CD4-positive, alpha-beta T cell (primary cell): ENCODE data around the gene TFAP2E. TPM values are rescaled to one million over a fixed set of nuclear protein-coding genes. Genes with fewer than 3 reads are reported as not detected.

Source experiments
- ATAC-seq: fragments of 200-7000 bp; cut with Tn5 transposase; one replicate; pipeline ENCODE4 v1.10.0; 2022; ENCODE audit warnings: mild to moderate bottlenecking; ENCODE audit not compliant: poor library complexity
- CTCF ChIA-PET: fragments of 350-600 bp; sonication (Branson Sonifier 250); formaldehyde crosslinking; loops from one replicate; lab custom pipeline; 2021; ENCODE audit warnings: antibody characterized with exemption, inconsistent platforms; lab: Charles Lee
- POLR2A ChIA-PET: fragments of 350-600 bp; sonication (Branson Sonifier 250); formaldehyde crosslinking; loops from one replicate; lab custom pipeline; 2021; ENCODE audit warnings: antibody characterized with exemption, inconsistent platforms; lab: Charles Lee
- DNase-seq, 14 experiments: peaks; one replicate each; pipeline ENCODE4 v3.0.0-alpha.2; 2013 to 2020; ENCODE audit warnings: mixed read lengths in 2 of 14
- H3K27ac ChIP-seq, 2 donors: one replicate each; pipeline versions ENCODE4 v1.5.1 to v1.7.0; 2013; ENCODE audit warnings: low read length in 2 of 2, low read depth in 1 of 2, mild to moderate bottlenecking in 1 of 2
- H3K27me3 ChIP-seq, 2 experiments: 1 replicate in 1 of 2; 2 replicates in 1 of 2; pipeline versions ENCODE4 v1.6.1 to v1.7.0; 2013; ENCODE audit warnings: low read length in 2 of 2, control low read depth in 1 of 2, mild to moderate bottlenecking in 1 of 2, moderate library complexity in 1 of 2; ENCODE audit not compliant: insufficient read depth in 2 of 2, control insufficient read depth in 1 of 2
- H3K36me3 ChIP-seq: one replicate; pipeline ENCODE4 v1.6.1; 2013; ENCODE audit warnings: low read length, control low read depth; ENCODE audit not compliant: insufficient read depth
- H3K4me1 ChIP-seq: one replicate; pipeline ENCODE4 v1.6.1; 2013; ENCODE audit warnings: low read length, control low read depth; ENCODE audit not compliant: insufficient read depth
- H3K4me3 ChIP-seq: one replicate; pipeline ENCODE4 v1.5.1; 2013; ENCODE audit warnings: mild to moderate bottlenecking, low read length, moderate library complexity
- H3K9me3 ChIP-seq, 2 experiments: 1 replicate in 1 of 2; 2 replicates in 1 of 2; pipeline versions ENCODE4 v1.6.1 to v1.7.0; 2013; ENCODE audit warnings: low read length in 2 of 2, mild to moderate bottlenecking in 2 of 2, control low read depth in 1 of 2, moderate library complexity in 1 of 2; ENCODE audit not compliant: control insufficient read depth in 1 of 2, insufficient read depth in 1 of 2
- H3K27ac Mint-ChIP-seq: one replicate; pipeline ENCODE4 v1.8.0; 2020; ENCODE audit warnings: mixed read lengths
- H3K27me3 Mint-ChIP-seq: one replicate; pipeline ENCODE4 v1.8.0; 2021; ENCODE audit warnings: mixed read lengths
- H3K36me3 Mint-ChIP-seq: one replicate; pipeline ENCODE4 v1.8.0; 2021; ENCODE audit warnings: low read depth, mixed read lengths
- H3K4me1 Mint-ChIP-seq: one replicate; pipeline ENCODE4 v1.8.0; 2021; ENCODE audit warnings: low read depth, mixed read lengths
- H3K4me3 Mint-ChIP-seq: one replicate; pipeline ENCODE4 v1.8.0; 2020; ENCODE audit warnings: mild to moderate bottlenecking, mixed read lengths
- H3K9me3 Mint-ChIP-seq: one replicate; pipeline ENCODE4 v1.8.0; 2020; ENCODE audit warnings: mixed read lengths
- CTCF ChIP-seq: fragments of 200-600 bp; IDR thresholded peaks from one replicate; pipeline ENCODE4 v1.8.0; 2022; ENCODE audit warnings: antibody characterized with exemption, mild to moderate bottlenecking
- intact Hi-C, 2 experiments: fragments of 100-400 bp; cut with DNase I in 1 of 2; cut with micrococcal nuclease in 1 of 2; formaldehyde crosslinking; loops; one replicate each; pipeline versions ENCODE4 v1.15.1 to v1.9.0; 2023 to 2025; cut with DNase I, micrococcal nuclease
- total RNA-seq, 174 experiments: library from RNA in 2 of 174; stranded (reverse) in 2 of 174; gene quantifications; one replicate each; pipeline ENCODE4 v1.2.3 and lab custom pipeline; 2021 to 2026

The TFAP2E gene
- total RNA-seq, 2 experiments from 2014 or later, result 3.0 to 3.8 TPM

DNA sequence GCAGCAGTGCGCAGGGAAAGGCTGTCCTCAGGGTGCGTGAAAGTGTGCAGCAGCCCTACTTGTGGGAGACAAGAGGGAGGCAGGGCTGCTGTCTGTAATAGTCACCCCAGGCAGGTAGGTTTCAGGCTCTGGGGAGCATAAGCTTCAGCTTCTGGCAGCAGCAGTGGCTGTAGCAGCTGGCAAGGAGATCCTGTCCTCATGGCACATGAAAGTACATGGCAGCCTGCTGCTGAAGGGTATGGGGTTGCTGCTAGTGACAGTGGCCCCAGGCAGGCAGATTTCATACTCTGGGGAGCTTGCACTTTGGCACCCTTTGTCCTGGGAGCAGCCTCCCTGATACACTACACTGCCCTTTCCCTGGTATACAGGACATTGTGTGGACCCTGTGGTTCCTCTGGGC is 42.2 kb upstream of the TFAP2E start:
- TF ChIP-seq CTCF, result no peak
- Mint-ChIP-seq H3K9me3 (peaks cover 8% of the 10 kb centered on the region), H3K27me3 (no peaks in the 10 kb centered on the region), H3K4me1 (peaks cover 31% of the 10 kb centered on the region), H3K36me3 (peaks cover 66% of the 10 kb centered on the region), H3K4me3 (no peak overlapping the region), H3K27ac (no peak overlapping the region)
- H3K27me3 ChIP-seq, result no peaks in the 10 kb centered on the region
- no peaks in the 10 kb centered on the region for H3K4me1 ChIP-seq
- intact Hi-C loops, result no loop called here
- DNase-seq, result no peak
- CTCF ChIA-PET, result no interaction called here
- H3K27ac ChIP-seq, result no peak overlapping the region
- H3K36me3 ChIP-seq, result peaks cover 19% of the 10 kb centered on the region
- H3K4me3 ChIP-seq, result no peak overlapping the region
- no peak for ATAC-seq
- POLR2A ChIA-PET, result no interaction called here
- peaks cover 0 to 8% of the 10 kb centered on the region in 2 experiments for H3K9me3 ChIP-seq

DNA sequence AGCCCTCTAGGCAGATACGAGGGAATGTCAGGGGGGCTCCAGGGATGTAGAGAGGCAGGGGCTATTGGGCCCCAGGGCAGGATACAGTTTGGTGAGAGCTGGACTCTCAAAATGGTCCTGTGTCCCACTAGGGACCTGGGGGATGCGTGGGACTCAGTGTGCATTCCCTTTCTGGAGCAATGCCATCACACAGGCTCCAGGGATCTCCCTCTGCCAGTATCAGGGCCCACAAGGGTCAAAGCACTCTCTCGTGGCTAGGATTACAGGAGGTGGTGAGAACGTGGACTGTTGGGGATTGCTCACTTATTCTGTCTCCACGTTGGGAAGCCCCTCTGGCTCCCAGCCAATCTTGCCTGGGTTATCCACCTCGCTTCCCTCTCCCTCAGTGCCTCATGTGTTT is 41.7 kb upstream of the TFAP2E start:
- Histone ChIP-seq H3K27ac (no peak overlapping the region), H3K9me3 (peaks cover 0 to 8% of the 10 kb centered on the region in 2 experiments), H3K4me1 (no peaks in the 10 kb centered on the region), H3K36me3 (peaks cover 19% of the 10 kb centered on the region), H3K4me3 (no peak overlapping the region), H3K27me3 (no peaks in the 10 kb centered on the region)
- ATAC-seq, result no peak
- Mint-ChIP-seq H3K4me3 (no peak overlapping the region), H3K27ac (no peak overlapping the region), H3K36me3 (peaks cover 66% of the 10 kb centered on the region), H3K9me3 (peaks cover 8% of the 10 kb centered on the region), H3K27me3 (no peaks in the 10 kb centered on the region), H3K4me1 (peaks cover 35% of the 10 kb centered on the region)
- DNase-seq, result no peak
- ChIA-PET CTCF (no interaction called here), POLR2A (no interaction called here)
- intact Hi-C loops, result no loop called here
- no peak for TF ChIP-seq CTCF

- ATAC-seq (no peak), DNase-seq (no peak)
- no peaks in the 10 kb centered on the region for H3K27me3 ChIP-seq
- intact Hi-C loops, result loop anchor here in 1 of 2 experiments (1.0 kb wide), 1 partner anchor 29 kb away; no protein-coding TSS in a partner anchor
- Mint-ChIP-seq H3K4me1 (peaks cover 48% of the 10 kb centered on the region), H3K9me3 (peaks cover 8% of the 10 kb centered on the region), H3K36me3 (peaks cover 62% of the 10 kb centered on the region), H3K27ac (no peak overlapping the region), H3K27me3 (no peaks in the 10 kb centered on the region), H3K4me3 (no peak overlapping the region)
- no peak overlapping the region for H3K27ac ChIP-seq
- H3K4me1 ChIP-seq, result peaks cover 8% of the 10 kb centered on the region
- H3K4me3 ChIP-seq, result no peak overlapping the region
- ChIA-PET CTCF (interaction anchor here (1.9 kb wide), 1 partner anchor 9 kb away, joined by 5 read pairs; no protein-coding TSS in a partner anchor), POLR2A (interaction anchor here (1.8 kb wide), 1 partner anchor 27 kb away, joined by 4 read pairs; no protein-coding TSS in a partner anchor)
- no peak for TF ChIP-seq CTCF
- H3K36me3 ChIP-seq, result peaks cover 19% of the 10 kb centered on the region
- peaks cover 0 to 8% of the 10 kb centered on the region in 2 experiments for H3K9me3 ChIP-seq
Measured at GRCh38 chr1:35532497-35533223, 40.5 kb upstream of the TFAP2E start.
